H4 (cell line): Measurements from ENCODE around the gene LARP6. TPM values are rescaled to one million over a fixed set of nuclear protein-coding genes. Genes with fewer than 3 reads are reported as not detected.
A peak's percentile ranks its signal among the peaks of the same experiment; 100 is the strongest.
"Not testable (repeated sequence)": the region's sequence is repeated elsewhere in the genome, so short reads cannot be mapped to it uniquely, and the experiment has no call there.

Experiments
- DNase-seq: peaks from one replicate; pipeline ENCODE4 v3.0.0-alpha.2; 2015; ENCODE audit warnings: low spot score
- total RNA-seq: library from RNA; depleted of rRNA; stranded (reverse); fragments of >200 nt; shearing (Covaris generic); gene quantifications from 2 replicates; pipeline ENCODE4 v1.2.3, GENCODE V29; 2014

The LARP6 gene
- total RNA-seq, 1 experiment from 2014 or later, result 52.9 TPM

- no peak for DNase-seq
Observed at GRCh38 chr15:70831094-70831911, 22.7 kb downstream of the LARP6 start.

- no peak for DNase-seq
Observed at GRCh38 chr15:70830615-70831014, 23.3 kb downstream of the LARP6 start.

- no peak for DNase-seq
Observed at GRCh38 chr15:70829371-70830166, 24.4 kb downstream of the LARP6 start.

- no peak for DNase-seq
Observed at GRCh38 chr15:70827721-70828120, 26.2 kb downstream of the LARP6 start.

- DNase-seq, result peak; percentile 64
Observed at GRCh38 chr15:70826634-70827033, 27.3 kb downstream of the LARP6 start.

GRCh38 chr15:70825841-70826240 is 28.1 kb downstream of the LARP6 start:
- no peak for DNase-seq

- no peak for DNase-seq
Observed at GRCh38 chr15:70823196-70823595, 30.8 kb downstream of the LARP6 start.

GRCh38 chr15:70820214-70820613 is 33.7 kb downstream of the LARP6 start:
- no peak for DNase-seq

- DNase-seq, result no peak
Observed at GRCh38 chr15:70818580-70818979, 35.4 kb downstream of the LARP6 start.

GRCh38 chr15:70817266-70817665 is 36.7 kb downstream of the LARP6 start:
- no peak for DNase-seq

- DNase-seq, result no peak
Observed at GRCh38 chr15:70815604-70816003, 38.4 kb downstream of the LARP6 start.

GRCh38 chr15:70815011-70815410 is 38.9 kb downstream of the LARP6 start:
- not testable (repeated sequence) for DNase-seq

- DNase-seq, result no peak
Observed at GRCh38 chr15:70812827-70813364, 41.1 kb downstream of the LARP6 start.

- no peak for DNase-seq
Observed at GRCh38 chr15:70810916-70811578, 42.9 kb downstream of the LARP6 start.

GRCh38 chr15:70806992-70807712 is 46.8 kb downstream of the LARP6 start:
- no peak for DNase-seq

GRCh38 chr15:70804388-70804787 is 49.6 kb downstream of the LARP6 start:
- DNase-seq, result not testable (repeated sequence)

GRCh38 chr15:70802629-70803028 is 51.3 kb downstream of the LARP6 start:
- no peak for DNase-seq

GRCh38 chr15:70801109-70801508 is 52.8 kb downstream of the LARP6 start:
- no peak for DNase-seq

GRCh38 chr15:70799667-70800450 is 54.1 kb downstream of the LARP6 start:
- DNase-seq, result peak; percentile 88

GRCh38 chr15:70797464-70797863 is 56.5 kb downstream of the LARP6 start:
- no peak for DNase-seq
